Gastrocnemius medialis (tissue), 4 donors: ENCODE results near the gene BANK1.

ENCODE experiments used
- CTCF ChIP-seq, 5 experiments: fragments of 450-650 bp in 3 of 5; fragments of 200-600 bp in 2 of 5; sonication (generic) in 2 of 5; IDR thresholded peaks in 4 of 5; conservative IDR thresholded peaks in 1 of 5; 1 replicate in 4 of 5; 2 replicates in 1 of 5; pipeline ENCODE4 v1.5.1; 2016 to 2019; ENCODE audit warnings: antibody characterized with exemption in 5 of 5, mild to moderate bottlenecking in 3 of 5, moderate library complexity in 3 of 5
- POLR2A ChIP-seq, 2 donors: fragments of 450-650 bp; IDR thresholded peaks; one replicate each; pipeline ENCODE4 v1.6.1; 2017; ENCODE audit warnings: antibody characterized with exemption in 2 of 2, mild to moderate bottlenecking in 2 of 2, moderate library complexity in 2 of 2

- TF ChIP-seq CTCF (IDR thresholded peaks at IDR 0.05 in 4 of 5, conservative IDR thresholded peaks at IDR 0.05 in 1 of 5) = no peak
- no peak for TF ChIP-seq POLR2A (IDR thresholded peaks at IDR 0.05)
These were observed 2.9 kb downstream of the BANK1 start for GRCh38 chr4:101793397-101793796.
